Stimulated activated CD8-positive, alpha-beta memory T cell treated with anti-CD3 and anti-CD28 coated beads, Interleukin-12 subunit alpha, Interleukin-12 subunit beta, amount 100 ng/mL, for 24 hours (primary cell): ENCODE measurements around the gene USP24.
"Not testable (repeated sequence)": the region's sequence is repeated elsewhere in the genome, so short reads cannot be mapped to it uniquely, and the experiment has no call there.

Experiments used
- DNase-seq: peaks from one replicate; pipeline ENCODE4 v3.0.0-alpha.2; 2020; ENCODE audit errors: extremely low read depth

The USP24 gene

GRCh38 chr1:55039342-55040082 lies 175.7 kb downstream of the USP24 start, which contains the start of gene PCSK9:
TSS of gene PCSK9 (plus strand) at chr1:55039548. CDS start at chr1:55039838, 290 bp downstream.
- no peak for DNase-seq

GRCh38 chr1:55038974-55039341 lies 176.2 kb downstream of the USP24 start:
- DNase-seq, result no peak

DNA sequence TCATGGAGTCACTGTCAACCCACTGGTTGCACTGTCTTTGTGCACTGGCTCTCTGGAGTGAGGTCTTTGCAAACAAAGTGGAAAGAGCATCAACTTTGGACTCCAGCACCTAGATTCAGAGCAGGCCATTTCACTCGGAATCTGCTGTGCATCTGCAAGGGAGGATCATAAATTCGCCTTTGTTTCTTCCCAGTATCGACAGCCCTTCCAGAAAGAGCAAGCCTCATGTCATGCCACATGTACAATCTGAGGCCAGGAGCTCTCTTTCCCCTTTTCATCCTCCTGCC lies 176.7 kb downstream of the USP24 start:
- no peak for DNase-seq

GRCh38 chr1:55037733-55038551 lies 177.2 kb downstream of the USP24 start:
- no peak for DNase-seq

- DNase-seq, result no peak
These were observed 179.3 kb downstream of the USP24 start for GRCh38 chr1:55035904-55036303.

- DNase-seq, result no peak
These were observed 180.6 kb downstream of the USP24 start for GRCh38 chr1:55034476-55035133.

GRCh38 chr1:55033265-55033614 lies 181.9 kb downstream of the USP24 start:
- DNase-seq, result no peak

DNA sequence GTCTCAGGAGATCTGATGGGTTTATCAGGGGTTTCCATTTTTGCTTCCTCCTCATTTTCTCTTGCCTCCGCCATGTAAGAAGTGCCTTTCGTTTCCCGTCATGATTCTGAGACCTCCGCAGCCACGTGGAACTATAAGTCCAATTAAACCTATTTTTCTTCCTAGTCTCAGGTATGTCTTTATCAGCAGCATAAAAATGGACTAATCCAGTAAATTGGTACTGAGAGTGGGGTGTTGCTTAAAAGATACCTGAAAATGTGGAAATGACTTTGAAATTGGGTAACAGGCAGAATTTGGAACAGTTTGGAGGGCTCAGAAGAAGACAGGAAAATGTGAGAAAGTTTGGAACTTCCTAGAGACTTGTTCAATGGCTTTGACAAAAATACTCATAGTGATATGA lies 184.1 kb downstream of the USP24 start:
- not testable (repeated sequence) for DNase-seq

- DNase-seq, result not testable (repeated sequence)
These were observed 188.5 kb downstream of the USP24 start for GRCh38 chr1:55026682-55027081.

DNA sequence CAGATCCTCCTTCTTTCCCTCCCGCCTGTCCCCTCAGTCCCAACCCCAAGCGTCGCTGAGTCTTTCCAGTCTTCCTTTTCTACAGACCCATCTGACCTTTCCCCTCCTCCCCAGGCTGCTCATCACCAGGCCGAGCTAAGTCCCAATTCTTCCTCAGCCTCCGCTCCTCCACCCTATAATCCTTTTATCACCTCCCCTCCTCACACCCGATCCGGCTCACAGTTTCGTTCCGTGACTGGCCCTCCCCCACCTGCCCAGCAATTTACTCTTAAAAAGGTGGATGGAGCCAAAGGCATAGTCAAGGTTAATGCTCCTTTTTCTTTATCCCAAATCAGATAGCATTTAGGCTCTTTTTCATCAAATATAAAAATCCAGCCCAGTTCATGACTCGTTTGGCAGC lies 191.0 kb downstream of the USP24 start:
- DNase-seq, result not testable (repeated sequence)

DNA sequence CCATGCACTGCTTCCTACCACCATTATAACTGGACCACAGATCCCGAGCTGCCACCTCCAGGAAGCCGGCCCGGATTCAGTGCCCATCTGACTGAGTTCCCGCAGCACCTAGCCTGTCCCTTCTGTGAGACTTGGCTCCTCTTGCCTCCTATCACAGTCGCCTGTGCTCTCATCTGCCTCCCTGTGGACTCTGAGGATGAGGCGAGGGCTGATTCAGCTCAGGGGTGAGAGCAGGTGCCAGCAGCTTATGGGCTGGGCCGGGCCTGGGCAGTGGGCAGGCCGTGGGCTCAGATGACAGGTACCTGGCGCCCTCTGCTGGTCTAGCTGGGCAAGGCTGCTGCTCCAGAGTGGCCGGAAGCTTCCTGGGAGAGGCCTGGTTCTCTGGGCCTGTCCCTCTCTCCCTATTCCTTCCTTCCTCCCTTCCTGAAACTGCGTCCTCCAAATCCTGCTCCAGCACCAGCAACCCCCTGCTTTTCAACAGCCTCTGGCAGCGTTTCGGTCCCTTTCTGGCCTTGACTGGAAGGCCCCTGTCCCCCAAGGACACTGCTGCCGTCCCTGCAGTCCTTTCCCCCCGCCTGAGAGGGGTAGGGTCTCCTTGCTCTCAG lies 193.1 kb downstream of the USP24 start:
- peak; percentile 24 for DNase-seq

DNA sequence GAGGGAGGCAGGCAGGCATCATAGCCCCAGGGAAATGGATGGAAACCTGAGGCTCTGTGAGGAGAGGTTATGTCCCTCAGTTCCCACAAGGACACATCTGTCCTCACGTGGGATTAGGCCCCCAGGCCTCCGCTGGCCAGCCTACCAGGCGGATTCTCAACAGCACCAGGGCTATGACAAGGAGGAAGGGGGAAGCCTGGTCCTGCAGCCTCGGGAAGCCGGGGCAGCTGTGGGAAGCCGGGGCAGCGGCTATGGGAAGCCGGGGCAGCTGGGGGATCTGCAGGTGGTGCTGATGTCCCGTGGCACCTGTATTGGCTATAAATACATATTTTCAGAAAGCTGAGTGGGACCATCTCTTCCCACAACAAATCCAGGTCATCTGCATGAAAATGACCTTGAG lies 196.8 kb downstream of the USP24 start:
- DNase-seq, result no peak
